Lower leg skin (tissue), 3 donors: ENCODE measurements around the gene NAPG.

Experiments used
- POLR2A ChIP-seq, 2 donors: fragments of 450-650 bp; IDR thresholded peaks; one replicate each; pipeline ENCODE4 v1.6.1; 2016 to 2017; ENCODE audit warnings: antibody characterized with exemption in 2 of 2, mild to moderate bottlenecking in 1 of 2, moderate library complexity in 1 of 2
- TF ChIP-seq, protein P1 (sequence below), 3 donors: fragments of 450-650 bp; IDR thresholded peaks; one replicate each; pipeline ENCODE4 v1.5.1; 2016; ENCODE audit warnings: antibody characterized with exemption in 3 of 3, mild to moderate bottlenecking in 3 of 3, moderate library complexity in 2 of 3

DNA sequence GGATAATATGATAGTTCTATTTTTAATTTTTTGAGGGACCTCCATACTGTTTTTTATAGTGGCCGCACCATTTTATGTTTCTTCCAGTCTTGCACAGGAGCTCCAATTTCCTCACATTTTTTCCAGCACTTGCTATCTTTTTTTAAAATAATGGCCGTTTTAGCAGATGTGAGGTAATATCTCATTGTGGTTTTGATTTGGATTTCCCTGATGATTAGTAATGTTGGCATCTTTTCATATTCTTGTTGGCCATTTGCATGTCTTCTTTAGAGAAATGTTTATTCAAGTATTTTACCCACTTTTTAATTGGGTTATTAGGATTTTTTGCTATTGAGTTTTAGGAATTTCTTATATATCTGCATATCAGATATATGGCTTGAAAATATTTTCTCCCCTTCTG, 29.9 kb upstream of the NAPG start:
- no peak for TF ChIP-seq POLR2A (IDR thresholded peaks at IDR 0.05)
- TF ChIP-seq, protein P1, sequence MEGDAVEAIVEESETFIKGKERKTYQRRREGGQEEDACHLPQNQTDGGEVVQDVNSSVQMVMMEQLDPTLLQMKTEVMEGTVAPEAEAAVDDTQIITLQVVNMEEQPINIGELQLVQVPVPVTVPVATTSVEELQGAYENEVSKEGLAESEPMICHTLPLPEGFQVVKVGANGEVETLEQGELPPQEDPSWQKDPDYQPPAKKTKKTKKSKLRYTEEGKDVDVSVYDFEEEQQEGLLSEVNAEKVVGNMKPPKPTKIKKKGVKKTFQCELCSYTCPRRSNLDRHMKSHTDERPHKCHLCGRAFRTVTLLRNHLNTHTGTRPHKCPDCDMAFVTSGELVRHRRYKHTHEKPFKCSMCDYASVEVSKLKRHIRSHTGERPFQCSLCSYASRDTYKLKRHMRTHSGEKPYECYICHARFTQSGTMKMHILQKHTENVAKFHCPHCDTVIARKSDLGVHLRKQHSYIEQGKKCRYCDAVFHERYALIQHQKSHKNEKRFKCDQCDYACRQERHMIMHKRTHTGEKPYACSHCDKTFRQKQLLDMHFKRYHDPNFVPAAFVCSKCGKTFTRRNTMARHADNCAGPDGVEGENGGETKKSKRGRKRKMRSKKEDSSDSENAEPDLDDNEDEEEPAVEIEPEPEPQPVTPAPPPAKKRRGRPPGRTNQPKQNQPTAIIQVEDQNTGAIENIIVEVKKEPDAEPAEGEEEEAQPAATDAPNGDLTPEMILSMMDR (IDR thresholded peaks at IDR 0.05): no peak
